Lung (tissue), 12 donors: Measurements from ENCODE around the gene RPRD2. TPM values are rescaled to one million over a fixed set of nuclear protein-coding genes. Genes with fewer than 3 reads are reported as not detected.

Source experiments
- ATAC-seq: fragments of 200-7000 bp; cut with Tn5 transposase; one replicate; pipeline ENCODE4 v1.9.1; 2020; ENCODE audit warnings: moderate number of reproducible peaks; ENCODE audit not compliant: insufficient read depth, low FRiP score
- DNase-seq, 3 donors: peaks; one replicate each; pipeline ENCODE4 v3.0.0-alpha.2; 2013 to 2017
- H3K27ac ChIP-seq, 2 donors: one replicate each; pipeline ENCODE4 v1.5.1; 2013; ENCODE audit warnings: mild to moderate bottlenecking in 2 of 2, moderate library complexity in 2 of 2, control low read depth in 1 of 2, inconsistent platforms in 1 of 2, low read depth in 1 of 2, low read length in 1 of 2
- H3K27me3 ChIP-seq, 3 donors: one replicate each; pipeline ENCODE4 v1.5.1; 2013; ENCODE audit warnings: low read length in 2 of 3; ENCODE audit not compliant: control insufficient read depth in 3 of 3, insufficient read depth in 3 of 3
- H3K36me3 ChIP-seq, 4 donors: one replicate each; pipeline ENCODE4 v1.5.1; 2013; ENCODE audit warnings: low read length in 4 of 4, mild to moderate bottlenecking in 1 of 4, moderate library complexity in 1 of 4; ENCODE audit not compliant: control insufficient read depth in 4 of 4, insufficient read depth in 4 of 4
- H3K4me1 ChIP-seq, 5 donors: one replicate each; pipeline ENCODE4 v1.5.1; 2013; ENCODE audit warnings: low read length in 5 of 5, mild to moderate bottlenecking in 2 of 5, moderate library complexity in 1 of 5; ENCODE audit not compliant: control insufficient read depth in 5 of 5, insufficient read depth in 5 of 5
- H3K4me3 ChIP-seq: one replicate; pipeline ENCODE4 v1.5.1; 2013; ENCODE audit warnings: mild to moderate bottlenecking, control low read depth, moderate library complexity
- H3K9ac ChIP-seq, 2 donors: one replicate each; pipeline ENCODE4 v1.5.1; 2013; ENCODE audit warnings: low read length in 2 of 2, control low read depth in 1 of 2; ENCODE audit not compliant: insufficient read depth in 1 of 2
- H3K9me3 ChIP-seq, 4 donors: one replicate each; pipeline ENCODE4 v1.5.1; 2013; ENCODE audit warnings: low read length in 3 of 4, mild to moderate bottlenecking in 1 of 4, moderate library complexity in 1 of 4; ENCODE audit not compliant: control insufficient read depth in 4 of 4, insufficient read depth in 3 of 4
- CTCF ChIP-seq: IDR thresholded peaks from 2 replicates; pipeline ENCODE4 v1.5.1; 2012; ENCODE audit warnings: mild to moderate bottlenecking; ENCODE audit errors: control extremely low read depth, extremely low read depth
- WGBS, 2 donors: extraction: QIAGEN DNeasy Blood & Tissue Kit; methylation state at CpG; one replicate each; pipeline ENCODE4 v1.1.7; 2013; 5-methylcytosine and 5-hydroxymethylcytosine counted together
- polyA plus RNA-seq, 2 donors: library from polyadenylated mRNA; stranded (reverse); fragments of 200-250 nt; gene quantifications; one replicate each; pipeline ENCODE4 v1.2.1, GENCODE V29; 2013
- total RNA-seq, 2 donors: library from RNA; depleted of rRNA in 1 of 2; stranded (reverse); fragments of >200 nt in 1 of 2; gene quantifications; one replicate each; pipeline ENCODE4 v1.2.1, GENCODE V29; 2014 to 2021
- donor health status: control.
- donor health status: control.
- donor health status: Bipolar disorder and iron deficiency.
- donor health status: healthy.
- donor health status: DM: yes; HTN: yes; CAD: no.

The RPRD2 gene
- total and polyA plus RNA-seq, 4 donors: 7.1 to 27.8 (median 14.7) TPM

GRCh38 chr1:150498342-150498741, 134.4 kb downstream of the RPRD2 start:
- Histone ChIP-seq H3K4me1 (no peaks in the 10 kb centered on the region), H3K4me3 (no peak overlapping the region), H3K9me3 (no peaks in the 10 kb centered on the region), H3K36me3 (peaks cover 5 to 29% (median 21%) of the 10 kb centered on the region in 4 donors), H3K27ac (no peak overlapping the region), H3K9ac (no peak overlapping the region), H3K27me3 (no peaks in the 10 kb centered on the region)
- WGBS, 2 donors: 97 to 98% methylated on average over 10 of the region's 10 CpGs
- no peak for DNase-seq
- TF ChIP-seq CTCF: no peak
- ATAC-seq: no peak

- no peak for TF ChIP-seq CTCF
- H3K4me3 ChIP-seq: no peak overlapping the region
- DNase-seq (no peak), ATAC-seq (no peak)
- no peak overlapping the region for H3K27ac ChIP-seq
- H3K36me3 ChIP-seq: peaks cover 11 to 27% (median 15%) of the 10 kb centered on the region in 4 donors
- peaks cover 0 to 15% (median 0%) of the 10 kb centered on the region in 5 donors for H3K4me1 ChIP-seq
- 87 to 91% methylated on average over 6 of the region's 6 CpGs for WGBS, 2 donors
- no peak overlapping the region for H3K9ac ChIP-seq
- H3K9me3 ChIP-seq: no peaks in the 10 kb centered on the region
- H3K27me3 ChIP-seq: no peaks in the 10 kb centered on the region
Measured at GRCh38 chr1:150505431-150505830, 141.5 kb downstream of the RPRD2 start.

- WGBS, 2 donors: 64 to 65% methylated on average over 7 of the region's 7 CpGs
- Histone ChIP-seq H3K27ac (peak within 1 kb of the TSS; percentile 62 to 82), H3K4me1 (peaks cover 0 to 15% (median 0%) of the 10 kb centered on the region in 5 donors), H3K27me3 (no peaks in the 10 kb centered on the region), H3K36me3 (peaks cover 9 to 25% (median 10%) of the 10 kb centered on the region in 4 donors), H3K9ac (no peak within 1 kb of the TSS), H3K9me3 (no peaks in the 10 kb centered on the region), H3K4me3 (no peak within 1 kb of the TSS)
- TF ChIP-seq CTCF: no peak
- DNase-seq (peak in 1 of 3 donors; percentile 32), ATAC-seq (peak; percentile 71)
Measured at GRCh38 chr1:150507912-150508864, 144.2 kb downstream of the RPRD2 start, which contains the start of gene ECM1. ECM1 (plus strand) TSS chr1:150508109; CDS start chr1:150508210, 101 bp downstream.
